Measurements from ENCODE around the gene RAD52.
"Not testable (repeated sequence)": the region's sequence is repeated elsewhere in the genome, so short reads cannot be mapped to it uniquely, and the experiment has no call there.

RAD52 gene

GRCh38 chr12:966724-967123 is 17.2 kb upstream of the RAD52 start:
- no peak for DNase-seq

- no peak for DNase-seq
Measured at GRCh38 chr12:958588-959123, 9.2 kb upstream of the RAD52 start.

GRCh38 chr12:955939-956338 is 6.4 kb upstream of the RAD52 start:
- DNase-seq = no peak

GRCh38 chr12:954741-955140 is 5.2 kb upstream of the RAD52 start:
- no peak for DNase-seq

- no peak for DNase-seq
Measured at GRCh38 chr12:953776-954175, 4.3 kb upstream of the RAD52 start.

GRCh38 chr12:951176-951575 is 1.7 kb upstream of the RAD52 start:
- no peak for DNase-seq

GRCh38 chr12:948238-948637 is 1.3 kb downstream of the RAD52 start:
- no peak for DNase-seq

GRCh38 chr12:946631-947030 is 2.9 kb downstream of the RAD52 start:
- DNase-seq = no peak

- DNase-seq = no peak
Measured at GRCh38 chr12:946212-946611, 3.3 kb downstream of the RAD52 start.

GRCh38 chr12:944211-944610 is 5.3 kb downstream of the RAD52 start:
- DNase-seq = no peak

- DNase-seq = no peak
Measured at GRCh38 chr12:943051-943450, 6.4 kb downstream of the RAD52 start.

GRCh38 chr12:938810-939209 is 10.7 kb downstream of the RAD52 start:
- DNase-seq = no peak

GRCh38 chr12:936377-937345 is 12.8 kb downstream of the RAD52 start:
- no peak for DNase-seq

GRCh38 chr12:935891-936290 is 13.6 kb downstream of the RAD52 start:
- DNase-seq = not testable (repeated sequence)

GRCh38 chr12:931591-931990 is 17.9 kb downstream of the RAD52 start:
- DNase-seq = no peak

- DNase-seq = no peak
Measured at GRCh38 chr12:931060-931459, 18.4 kb downstream of the RAD52 start.

GRCh38 chr12:926641-927040 is 22.9 kb downstream of the RAD52 start:
- DNase-seq = no peak

GRCh38 chr12:922285-922684 is 27.2 kb downstream of the RAD52 start:
- no peak for DNase-seq

GRCh38 chr12:920676-921075 is 28.8 kb downstream of the RAD52 start:
- no peak for DNase-seq

GRCh38 chr12:916712-917445 is 32.6 kb downstream of the RAD52 start:
- no peak for DNase-seq

- DNase-seq = peak; percentile 8 to 9
Measured at GRCh38 chr12:916240-916639, 33.3 kb downstream of the RAD52 start.

- no peak for DNase-seq
Measured at GRCh38 chr12:915090-915489, 34.4 kb downstream of the RAD52 start.

- DNase-seq = no peak
Measured at GRCh38 chr12:913919-914698, 35.4 kb downstream of the RAD52 start.

All from activated CD4-positive, alpha-beta T cell treated with anti-CD3 and anti-CD28 coated beads for 4 hours (primary cell).